HepG2 (cell line): ENCODE results near the gene SPINK4. TPM values are rescaled to one million over a fixed set of nuclear protein-coding genes. Genes with fewer than 3 reads are reported as not detected.

Source experiments
- ATAC-seq: fragments of 200-7000 bp; cut with Tn5 transposase; 3 replicates; pipeline ENCODE4 v1.9.1; 2020; ENCODE audit warnings: mild to moderate bottlenecking, moderate library complexity
- BruUV-seq: library from RNA; stranded (reverse); fragments of 400-500 nt; replicated peaks from 2 replicates; lab custom pipeline; 2021; lab: Mats Ljungman, UMichigan
- CTCF ChIA-PET: fragments of 300-600 bp; formaldehyde crosslinking; extraction: SDS; loops from one replicate; lab custom pipeline; 2021; ENCODE audit warnings: low total read pairs, inconsistent platforms, low intra/inter-chr PET ratio; lab: Yijun Ruan, JAX
- POLR2A ChIA-PET: fragments of 350-600 bp; sonication (Branson Sonifier 250); formaldehyde crosslinking; loops from one replicate; lab custom pipeline; 2020; ENCODE audit warnings: antibody characterized with exemption, inconsistent platforms; lab: Yijun Ruan, JAX
- DNase-seq: peaks from one replicate; pipeline ENCODE4 v3.0.0-alpha.2; 2015; ENCODE audit warnings: low spot score
- FAIRE-seq: peaks from 3 replicates; lab custom pipeline; 2011; peaks lifted over from hg19 to GRCh38; lab: Jason Lieb, UNC
- H2AFZ ChIP-seq: one replicate; pipeline ENCODE4 v1.6.1; 2011; ENCODE audit warnings: low read length, inconsistent platforms
- H3K27ac ChIP-seq: fragments of 300-600 bp; 3 replicates; pipeline ENCODE4 v1.8.0; 2011; ENCODE audit warnings: mixed run types, mild to moderate bottlenecking, mixed read lengths, low read length, inconsistent platforms; ENCODE audit not compliant: insufficient read depth; ENCODE audit errors: extremely low read length
- H3K27me3 ChIP-seq, 2 experiments: fragments of 200-600 bp in 1 of 2; 2 replicates in 1 of 2; 3 replicates in 1 of 2; pipeline versions ENCODE4 v1.6.0 to v1.8.0; 2011; ENCODE audit warnings: low read length in 2 of 2, mild to moderate bottlenecking in 2 of 2, moderate library complexity in 2 of 2, inconsistent platforms in 1 of 2; ENCODE audit not compliant: insufficient read depth in 2 of 2, control insufficient read depth in 1 of 2
- H3K36me3 ChIP-seq, 2 experiments: fragments of 200-600 bp in 1 of 2; replicated peaks in 1 of 2; 2 replicates in 1 of 2; 3 replicates in 1 of 2; pipeline versions ENCODE4 v1.5.1 to v1.8.0; 2011; ENCODE audit warnings: low read length in 2 of 2, inconsistent platforms in 1 of 2; ENCODE audit not compliant: insufficient read depth in 2 of 2, control insufficient read depth in 1 of 2
- H3K4me1 ChIP-seq: 2 replicates; pipeline ENCODE4 v1.5.1; 2012; ENCODE audit warnings: low read length, inconsistent platforms; ENCODE audit not compliant: insufficient read depth
- H3K4me2 ChIP-seq: 2 replicates; pipeline ENCODE4 v1.6.0; 2011; ENCODE audit warnings: low read depth, low read length, inconsistent platforms
- H3K4me3 ChIP-seq, 3 experiments: fragments of 200-600 bp in 1 of 3; sonication (generic), shearing (Covaris generic) in 1 of 3; replicated peaks in 1 of 3; 2 replicates each; pipeline ENCODE4 v1.5.1; 2011 to 2016; ENCODE audit warnings: low read length in 3 of 3, inconsistent platforms in 2 of 3, low read depth in 2 of 3, mild to moderate bottlenecking in 2 of 3, control low read depth in 1 of 3, mixed read lengths in 1 of 3; ENCODE audit not compliant: insufficient read depth in 1 of 3
- H3K79me2 ChIP-seq: one replicate; pipeline ENCODE4 v1.6.1; 2011; ENCODE audit warnings: low read length, inconsistent platforms; ENCODE audit not compliant: insufficient read depth
- H3K9ac ChIP-seq: 2 replicates; pipeline ENCODE4 v1.6.0; 2011; ENCODE audit warnings: mild to moderate bottlenecking, low read depth, low read length, inconsistent platforms; ENCODE audit not compliant: insufficient read depth
- H3K9me3 ChIP-seq: 2 replicates; pipeline ENCODE4 v1.5.1; 2012; ENCODE audit warnings: mild to moderate bottlenecking, low read length
- H4K20me1 ChIP-seq: 2 replicates; pipeline ENCODE4 v1.6.0; 2011; ENCODE audit warnings: inconsistent platforms, mild to moderate bottlenecking, low read length, moderate library complexity; ENCODE audit not compliant: insufficient read depth
- ARID3A ChIP-seq: IDR thresholded peaks from 2 replicates; pipeline ENCODE4 v1.6.1; 2012; ENCODE audit warnings: low read depth, low read length, improper control_type of control experiment
- ATF2 ChIP-seq: sonication (generic); formaldehyde crosslinking; IDR thresholded peaks from 2 replicates; pipeline ENCODE4 v1.4.0; 2020; ENCODE audit warnings: missing genetic modification reagents
- CTCF ChIP-seq: sonication (generic); formaldehyde crosslinking; IDR thresholded peaks from 2 replicates; pipeline ENCODE4 v1.5.0; 2020; ENCODE audit warnings: mild to moderate bottlenecking, missing genetic modification reagents, moderate library complexity
- FOXA3 ChIP-seq: IDR thresholded peaks from 2 replicates; pipeline ENCODE4 v1.6.1; 2016; ENCODE audit warnings: missing genetic modification reagents, missing compliant biosample characterization
- KLF6 ChIP-seq: IDR thresholded peaks from 2 replicates; pipeline ENCODE4 v1.8.0; 2016; ENCODE audit warnings: missing biosample characterization, missing genetic modification reagents
- MAFF ChIP-seq: IDR thresholded peaks from 2 replicates; pipeline ENCODE4 v1.6.1; 2011; ENCODE audit warnings: low read depth, low read length, improper control_type of control experiment
- MAFK ChIP-seq, 2 experiments: IDR thresholded peaks in 1 of 2; conservative IDR thresholded peaks in 1 of 2; 2 replicates each; pipeline ENCODE4 v1.6.1; 2011; ENCODE audit warnings: improper control_type of control experiment in 2 of 2, low read length in 2 of 2
- MBNL3 ChIP-seq: fragments of 250-450 bp; sonication (Bioruptor Pico); conservative IDR thresholded peaks from 2 replicates; pipeline ENCODE4 v1.8.0; 2022; ENCODE audit warnings: mild to moderate bottlenecking, inconsistent platforms
- RAD21 ChIP-seq: fragments of 450-650 bp; formaldehyde crosslinking; IDR thresholded peaks from 2 replicates; pipeline ENCODE4 v1.5.0; 2020; ENCODE audit warnings: mild to moderate bottlenecking
- SMC3 ChIP-seq: IDR thresholded peaks from 2 replicates; pipeline ENCODE4 v1.6.1; 2011; ENCODE audit warnings: low read length, improper control_type of control experiment
- SP2 ChIP-seq: sonication (generic); formaldehyde crosslinking; IDR thresholded peaks from 2 replicates; pipeline ENCODE4 v1.5.1; 2020; ENCODE audit warnings: mild to moderate bottlenecking, missing genetic modification reagents
- STAG1 ChIP-seq: sonication (generic); formaldehyde crosslinking; IDR thresholded peaks from 2 replicates; pipeline ENCODE4 v1.4.0; 2020; ENCODE audit warnings: missing genetic modification reagents
- TCF7 ChIP-seq: sonication (generic); IDR thresholded peaks from 2 replicates; pipeline ENCODE4 v1.6.1; 2016; ENCODE audit warnings: antibody characterized with exemption, low read depth
- TFAP4 ChIP-seq: sonication (generic); IDR thresholded peaks from 2 replicates; pipeline ENCODE4 v1.6.1; 2016; ENCODE audit warnings: low read depth, borderline replicate concordance
- ZNF101 ChIP-seq: sonication (generic); formaldehyde crosslinking; IDR thresholded peaks from 2 replicates; pipeline ENCODE4 v1.4.0; 2020; ENCODE audit warnings: mild to moderate bottlenecking, low read depth, missing genetic modification reagents, borderline replicate concordance
- ZNF782 ChIP-seq: sonication (generic); formaldehyde crosslinking; IDR thresholded peaks from 2 replicates; pipeline ENCODE4 v1.4.0; 2020; ENCODE audit warnings: missing genetic modification reagents, mild to moderate bottlenecking, borderline replicate concordance
- WGBS: methylation state at CpG from one replicate; pipeline ENCODE4 v1.1.6; 2017; ENCODE audit warnings: low lambda C conversion rate; 5-methylcytosine and 5-hydroxymethylcytosine counted together
- in situ Hi-C: cut with HindIII; loops from 2 replicates; pipeline ENCODE4 v1.10.0; 2017; ENCODE audit warnings: low pct_unique_long_range_greater_than_20kb; ENCODE audit not compliant: extremely low pct_ligation_motif_present
- intact Hi-C: fragments of 100-400 bp; cut with micrococcal nuclease; formaldehyde crosslinking; loops from one replicate; pipeline ENCODE4 v1.10.0; 2022; ENCODE audit not compliant: unreplicated experiment
- polyA plus RNA-seq, 8 experiments: library from polyadenylated mRNA; depleted of rRNA in 3 of 8; stranded (reverse) in 7 of 8; unstranded in 1 of 8; fragments of >200 nt; fragmentation: Illumina TruSeq in 4 of 8; extraction: Trizol in 4 of 8; gene quantifications; 2 replicates each; pipeline versions ENCODE4 v1.2.1 to v1.2.3, GENCODE V29; 2011 to 2016; ENCODE audit warnings: low read depth in 4 of 8, missing spikeins in 1 of 8, mixed read lengths in 1 of 8; ENCODE audit not compliant: insufficient read depth in 1 of 8
- total RNA-seq, 5 experiments: library from RNA; depleted of rRNA; stranded (reverse); fragments of >200 nt; fragmentation: Illumina TruSeq; extraction: Trizol; gene quantifications; 2 replicates each; pipeline ENCODE4 v1.2.3, GENCODE V29; 2016; ENCODE audit warnings: low read depth in 1 of 5

Gene SPINK4
- total and polyA plus RNA-seq, 2 of the 13 experiments (the other 11 are each of a cell fraction or from before 2014, with no cell fraction given), result 0.53 to 3.4 TPM

GRCh38 chr9:33287087-33287490 lies 47.1 kb downstream of the SPINK4 start:
- Histone ChIP-seq H3K4me2 (peak overlapping the region; percentile 39), H2AFZ (no peak overlapping the region), H3K79me2 (peaks cover 16% of the 10 kb centered on the region), H3K36me3 (0 out of 5 replicates have a peak, but pooled peaks cover 0 to under 1% of the 10 kb centered on the region in 2 experiments), H3K9ac (no peak overlapping the region), H3K4me1 (peaks cover 31% of the 10 kb centered on the region), H3K4me3 (no peak overlapping the region), H3K27me3 (no peaks in the 10 kb centered on the region), H3K27ac (peak overlapping the region; percentile 15), H4K20me1 (no peaks in the 10 kb centered on the region), H3K9me3 (no peaks in the 10 kb centered on the region)
- intact Hi-C loops, result loop anchor here (5.0 kb wide), 1 partner anchor 35 kb away; no protein-coding TSS in a partner anchor
- no peak for FAIRE-seq
- ATAC-seq, result no peak
- CTCF ChIA-PET, result interaction anchor here (1.1 to 1.2 kb wide), 2 partner anchors 19 to 35 kb away, joined by 3 read pairs; no protein-coding TSS in a partner anchor
- WGBS, result 46% methylated on average over 4 of the region's 4 CpGs
- DNase-seq, result peak; percentile 67
- POLR2A ChIA-PET, result interaction anchor here (0.7 to 1.6 kb wide), 3 partner anchors 12 to 38 kb away, joined by 3 to 4 read pairs (median 4); partner anchors contain the start of genes BAG1 and CHMP5
- TF ChIP-seq CTCF (CRISPR knock-in tag), result peak; percentile 76
- TF ChIP-seq ZNF101 (CRISPR knock-in tag), result no peak
- TF ChIP-seq MBNL3 (CRISPR knock-in tag), result no peak
- TF ChIP-seq SMC3, result peak; percentile 76
- peak; percentile 64; the same call in 1 of the 2 replicates for TF ChIP-seq TFAP4
- TF ChIP-seq KLF6 (CRISPR knock-in tag), result no peak
- TF ChIP-seq ARID3A, result peak; percentile 60; the same call in 1 of the 2 replicates
- peak; percentile 67 to 68 for TF ChIP-seq MAFK (conservative IDR thresholded peaks at IDR 0.05 in 1 of 2, IDR thresholded peaks at IDR 0.05 in 1 of 2; ENCODE audit: low read length in 2 of 2)
- TF ChIP-seq MAFF, result peak; percentile 86
- 0 out of 2 replicates have a peak, but pooled peaks have one; percentile 16 for TF ChIP-seq FOXA3 (CRISPR knock-in tag)
- TF ChIP-seq ZNF782, result no peak
- TF ChIP-seq STAG1 (CRISPR knock-in tag), result peak; percentile 72
- no peak for TF ChIP-seq SP2 (CRISPR knock-in tag)
- peak; percentile 60; the same call in 1 of the 2 replicates for TF ChIP-seq RAD21 (CRISPR knock-in tag)
- TF ChIP-seq ATF2 (CRISPR knock-in tag), result no peak
- TF ChIP-seq TCF7, result no peak
- in situ Hi-C loops, result no loop called here
- BruUV-seq, result no TSS peak
